ENCODE data around the gene SLC8B1. TPM values are rescaled to one million over a fixed set of nuclear protein-coding genes. Genes with fewer than 3 reads are reported as not detected.
A peak's percentile ranks its signal among the peaks of the same experiment; 100 is the strongest.

The SLC8B1 gene
- total and polyA plus RNA-seq, 8 donors, result 10.5 to 40.1 (median 12.9) TPM

- intact Hi-C loops (cut with DNase I), result no loop called here
- no peak for ATAC-seq
- no peak for TF ChIP-seq CTCF (IDR thresholded peaks at IDR 0.05)
- peak in 1 of 4 donors; percentile 23 for DNase-seq
- no peaks in the 10 kb centered on the region for H3K9me3 ChIP-seq
- no peaks in the 10 kb centered on the region for H3K27me3 ChIP-seq
- peaks cover 0 to 80% of the 10 kb centered on the region in 2 donors for H3K36me3 ChIP-seq
- no peak overlapping the region for H3K27ac ChIP-seq
- no peak overlapping the region for H3K4me3 ChIP-seq
- H3K4me1 ChIP-seq, result peaks cover 9 to 12% of the 10 kb centered on the region in 2 donors
Measured at GRCh38 chr12:113276946-113277500, 57.9 kb downstream of the SLC8B1 start.

- Histone ChIP-seq H3K9me3 (no peaks in the 10 kb centered on the region), H3K36me3 (peaks cover 0 to 81% of the 10 kb centered on the region in 2 donors), H3K27me3 (no peaks in the 10 kb centered on the region), H3K4me3 (no peak overlapping the region), H3K27ac (no peak overlapping the region), H3K4me1 (peaks cover 15 to 19% of the 10 kb centered on the region in 2 donors)
- no peak for ATAC-seq
- no peak for TF ChIP-seq CTCF (IDR thresholded peaks at IDR 0.05)
- DNase-seq, result no peak
- intact Hi-C loops (cut with DNase I), result no loop called here
Measured at GRCh38 chr12:113276306-113276705, 58.6 kb downstream of the SLC8B1 start.

GRCh38 chr12:113274848-113275247, 60.1 kb downstream of the SLC8B1 start:
- DNase-seq (peak in 1 of 4 donors; percentile 3), ATAC-seq (no peak)
- Histone ChIP-seq H3K27ac (no peak overlapping the region), H3K4me3 (no peak overlapping the region), H3K36me3 (peaks cover 0 to 80% of the 10 kb centered on the region in 2 donors), H3K9me3 (no peaks in the 10 kb centered on the region), H3K27me3 (no peaks in the 10 kb centered on the region), H3K4me1 (peaks cover 16 to 25% of the 10 kb centered on the region in 2 donors)
- TF ChIP-seq CTCF (IDR thresholded peaks at IDR 0.05), result no peak
- intact Hi-C loops (cut with DNase I), result no loop called here

GRCh38 chr12:113273053-113273725, 61.7 kb downstream of the SLC8B1 start:
- no peak for TF ChIP-seq CTCF (IDR thresholded peaks at IDR 0.05)
- Histone ChIP-seq H3K36me3 (peaks cover 0 to 85% of the 10 kb centered on the region in 2 donors), H3K4me1 (peaks cover 16 to 25% of the 10 kb centered on the region in 2 donors), H3K27ac (peak overlapping the region; percentile 57 to 70), H3K27me3 (no peaks in the 10 kb centered on the region), H3K4me3 (no peak overlapping the region), H3K9me3 (no peaks in the 10 kb centered on the region)
- intact Hi-C loops (cut with DNase I), result no loop called here
- DNase-seq (no peak), ATAC-seq (no peak)

- no peak overlapping the region for H3K4me3 ChIP-seq
- peak overlapping the region; percentile 57 to 70 for H3K27ac ChIP-seq
- peaks cover 0 to 85% of the 10 kb centered on the region in 2 donors for H3K36me3 ChIP-seq
- H3K27me3 ChIP-seq, result no peaks in the 10 kb centered on the region
- peak; percentile 91 for ATAC-seq
- peaks cover 16 to 25% of the 10 kb centered on the region in 2 donors for H3K4me1 ChIP-seq
- no peak for TF ChIP-seq CTCF (IDR thresholded peaks at IDR 0.05)
- peak in 3 of 4 donors; percentile 78 to 84 (median 82) for DNase-seq
- intact Hi-C loops (cut with DNase I), result no loop called here
- no peaks in the 10 kb centered on the region for H3K9me3 ChIP-seq
Measured at GRCh38 chr12:113271853-113272561, 62.9 kb downstream of the SLC8B1 start.

Measured in left lung (tissue), 10 donors.